PFSK-1 (cell line): Measurements from ENCODE around the gene LHX4.

Experiments
- POLR2AphosphoS5 ChIP-seq: IDR thresholded peaks from 2 replicates; pipeline ENCODE4 v1.6.1; 2012; ENCODE audit warnings: low read depth, mild to moderate bottlenecking, control low read depth, low read length, moderate library complexity
- SIN3A ChIP-seq: IDR thresholded peaks from 2 replicates; pipeline ENCODE4 v1.6.1; 2012; ENCODE audit warnings: mild to moderate bottlenecking, low read length, moderate library complexity, borderline replicate concordance; ENCODE audit not compliant: insufficient read depth
- TAF1 ChIP-seq: IDR thresholded peaks from 2 replicates; pipeline ENCODE4 v1.6.1; 2012; ENCODE audit warnings: low read length, control low read depth, borderline replicate concordance; ENCODE audit not compliant: insufficient read depth

DNA sequence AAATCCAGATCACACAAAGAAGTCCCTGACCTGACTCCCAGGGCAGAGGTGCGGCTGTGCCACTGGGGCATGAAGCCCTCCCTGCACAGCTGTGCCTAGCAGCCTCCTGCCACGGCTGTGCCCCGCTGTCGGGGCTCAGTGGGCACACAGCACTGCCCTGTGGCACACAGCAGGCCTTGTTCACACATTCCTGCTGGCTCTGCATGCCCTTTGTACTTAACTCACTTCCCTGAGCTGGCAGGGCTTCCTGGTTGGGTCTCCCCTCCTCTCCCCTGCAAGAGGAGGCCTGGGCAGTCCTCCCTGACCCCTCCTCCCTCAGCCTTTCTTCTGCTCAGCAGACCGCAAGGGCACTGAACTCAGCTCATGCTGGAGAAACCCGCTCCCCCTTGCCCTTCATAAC, 14.8 kb downstream of the LHX4 start:
- TF ChIP-seq TAF1 (no peak), SIN3A (no peak), POLR2AphosphoS5 (no peak)
